Thoracic aorta (tissue), 2 donors: ENCODE measurements around the gene FNTB. TPM values are rescaled to one million over a fixed set of nuclear protein-coding genes. Genes with fewer than 3 reads are reported as not detected.

Experiments
- ATAC-seq: fragments of 150-250 bp; one replicate; pipeline ENCODE4 v1.8.0; 2017; ENCODE audit warnings: low read depth; ENCODE audit not compliant: insufficient number of reproducible peaks, low FRiP score
- DNase-seq: peaks from one replicate; pipeline ENCODE4 v3.0.0-alpha.2; 2020; ENCODE audit warnings: low spot score
- H3K27ac ChIP-seq, 2 donors: fragments of 200-600 bp; sonication (generic); 1 replicate in 1 of 2; 2 replicates in 1 of 2; pipeline ENCODE4 v1.5.1; 2016; ENCODE audit warnings: mild to moderate bottlenecking in 2 of 2, moderate library complexity in 2 of 2
- H3K27me3 ChIP-seq: fragments of 200-600 bp; sonication (generic); replicated peaks from 2 replicates; pipeline ENCODE4 v1.6.0; 2016; ENCODE audit warnings: mild to moderate bottlenecking; ENCODE audit not compliant: insufficient read depth
- H3K36me3 ChIP-seq: fragments of 200-600 bp; sonication (generic); one replicate; pipeline ENCODE4 v1.5.1; 2016
- H3K4me1 ChIP-seq, 2 donors: fragments of 200-600 bp; sonication (generic); 1 replicate in 1 of 2; 2 replicates in 1 of 2; pipeline versions ENCODE4 v1.5.1 to v1.6.0; 2016; ENCODE audit warnings: low read depth in 2 of 2, mild to moderate bottlenecking in 1 of 2; ENCODE audit not compliant: control insufficient read depth in 1 of 2
- H3K4me3 ChIP-seq: fragments of 200-600 bp; sonication (generic); 2 replicates; pipeline ENCODE4 v1.5.1; 2016; ENCODE audit warnings: mild to moderate bottlenecking
- H3K9me3 ChIP-seq: fragments of 200-600 bp; sonication (generic); 2 replicates; pipeline ENCODE4 v1.5.1; 2016
- CTCF ChIP-seq: fragments of 200-600 bp; sonication (generic); IDR thresholded peaks from one replicate; pipeline ENCODE4 v1.5.1; 2019; ENCODE audit warnings: antibody characterized with exemption
- total RNA-seq, 2 donors: library from RNA; depleted of rRNA; stranded (reverse); fragments of >200 nt; gene quantifications; one replicate each; pipeline versions ENCODE4 v1.1.0 to v1.2.3, GENCODE V29; 2016

The FNTB gene
- total RNA-seq, 2 donors from 2014 or later: 6.8 to 18.3 TPM

DNA sequence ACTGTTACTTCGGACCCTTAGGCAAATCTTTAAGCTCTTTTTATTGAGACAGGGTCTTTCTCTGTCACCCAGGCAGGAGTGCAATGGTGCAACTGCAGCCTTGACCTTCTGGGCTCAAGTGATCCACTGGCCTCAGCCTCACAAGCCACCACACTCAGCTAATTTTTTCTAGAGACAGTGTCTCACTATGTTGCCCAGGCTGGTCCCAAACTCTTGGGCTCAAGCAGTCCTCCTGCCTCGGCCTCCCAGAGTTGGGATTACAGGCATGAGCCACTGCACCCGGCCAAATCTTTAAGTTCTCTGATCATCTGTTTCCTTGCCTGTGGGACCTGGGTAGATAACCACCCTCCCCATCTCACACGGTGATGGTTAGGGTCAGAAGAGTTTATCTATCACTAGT lies 41.8 kb upstream of the FNTB start:
- DNase-seq (no peak), ATAC-seq (no peak)
- Histone ChIP-seq H3K27me3 (no peaks in the 10 kb centered on the region), H3K4me1 (no peaks in the 10 kb centered on the region), H3K36me3 (peaks cover 13% of the 10 kb centered on the region), H3K27ac (no peak overlapping the region), H3K9me3 (no peaks in the 10 kb centered on the region), H3K4me3 (no peak overlapping the region)
- TF ChIP-seq CTCF: no peak

GRCh38 chr14:64945431-64946178 lies 41.1 kb upstream of the FNTB start:
- TF ChIP-seq CTCF: no peak
- Histone ChIP-seq H3K27me3 (no peaks in the 10 kb centered on the region), H3K4me1 (no peaks in the 10 kb centered on the region), H3K4me3 (no peak overlapping the region), H3K9me3 (no peaks in the 10 kb centered on the region), H3K27ac (no peak overlapping the region), H3K36me3 (peaks cover 9% of the 10 kb centered on the region)
- ATAC-seq (no peak), DNase-seq (no peak)

- no peak for TF ChIP-seq CTCF
- no peak for DNase-seq
- H3K4me3 ChIP-seq: no peak overlapping the region
- H3K36me3 ChIP-seq: peaks cover 6% of the 10 kb centered on the region
- ATAC-seq: no peak
- peaks cover under 1 to 1% of the 10 kb centered on the region in 2 donors for H3K4me1 ChIP-seq
- H3K9me3 ChIP-seq: no peaks in the 10 kb centered on the region
- no peak overlapping the region for H3K27ac ChIP-seq
- H3K27me3 ChIP-seq: no peaks in the 10 kb centered on the region
Observed at GRCh38 chr14:64946310-64947045, 40.2 kb upstream of the FNTB start.

DNA sequence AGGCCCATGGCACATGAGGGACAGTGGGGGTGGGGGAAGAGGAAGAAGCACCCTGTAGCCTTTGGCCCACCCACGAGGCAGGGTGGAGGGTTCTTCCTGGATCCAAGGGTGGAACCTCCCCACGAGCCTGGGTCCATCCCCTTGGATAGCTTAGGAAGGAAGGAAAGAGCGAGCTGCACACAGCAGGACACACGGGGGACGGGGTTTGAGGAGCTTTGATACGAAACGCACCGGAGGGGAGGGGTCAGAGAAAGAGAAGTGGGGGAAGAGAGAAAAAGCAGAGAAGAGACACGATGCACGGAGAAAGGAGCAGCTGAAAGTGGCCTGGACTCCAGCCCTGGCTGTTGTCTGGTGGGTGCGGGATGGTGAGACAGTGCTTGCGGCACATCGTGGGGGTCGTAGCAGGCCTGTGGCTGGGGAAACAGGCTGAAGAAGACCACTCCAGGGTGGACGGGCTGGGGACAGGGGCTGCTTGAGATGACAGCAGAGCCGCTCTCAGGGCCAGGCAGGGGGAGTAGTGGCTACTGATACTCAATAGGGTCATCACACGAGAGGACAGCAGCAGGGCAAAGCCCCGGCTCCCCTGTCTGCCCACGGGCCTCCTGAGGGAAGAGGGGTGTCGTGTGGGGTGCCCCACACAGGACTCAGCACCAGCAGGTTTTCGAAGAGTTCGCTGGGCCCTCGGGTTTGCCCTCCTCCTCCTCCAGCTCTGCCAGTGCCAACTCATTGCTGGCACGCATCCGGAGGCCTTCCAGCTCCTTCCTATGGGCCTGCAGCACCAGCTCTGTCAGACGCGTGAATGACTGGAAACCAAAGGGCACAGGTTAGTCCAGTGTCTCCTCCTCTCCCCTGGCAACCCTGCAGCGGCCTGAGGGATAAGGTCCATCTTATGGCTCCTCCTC lies 38.7 kb upstream of the FNTB start:
- Histone ChIP-seq H3K27ac (no peak overlapping the region), H3K9me3 (no peaks in the 10 kb centered on the region), H3K27me3 (no peaks in the 10 kb centered on the region), H3K36me3 (peaks cover 2% of the 10 kb centered on the region), H3K4me1 (peaks cover 6 to 16% of the 10 kb centered on the region in 2 donors), H3K4me3 (no peak overlapping the region)
- no peak for TF ChIP-seq CTCF
- no peak for DNase-seq
- ATAC-seq: no peak
